ENCODE data around the gene DNAJC5. TPM values are rescaled to one million over a fixed set of nuclear protein-coding genes. Genes with fewer than 3 reads are reported as not detected.
"Not testable (repeated sequence)": the region's sequence is repeated elsewhere in the genome, so short reads cannot be mapped to it uniquely, and the experiment has no call there.

DNAJC5 gene
- total RNA-seq, 2 experiments from 2014 or later, result 19.4 to 19.5 TPM

GRCh38 chr20:63958964-63959698 is 64.2 kb downstream of the DNAJC5 start:
- intact Hi-C loops (cut with micrococcal nuclease), result loop anchor here (5.0 kb wide), 1 partner anchor 302 kb away; the partner anchor contains the start of gene RTEL1
- Mint-ChIP-seq H3K4me1 (ENCODE audit: low read depth) (peaks cover 26% of the 10 kb centered on the region), H3K36me3 (ENCODE audit: low read depth) (peaks cover 8% of the 10 kb centered on the region), H3K27me3 (ENCODE audit: low read depth) (no peaks in the 10 kb centered on the region), H3K9me3 (no peaks in the 10 kb centered on the region), H3K27ac (no peak overlapping the region), H3K4me3 (no peak overlapping the region)
- DNase-seq, result no peak
- CTCF ChIA-PET, result no interaction called here

- intact Hi-C loops (cut with micrococcal nuclease), result loop anchor here (5.0 kb wide), 1 partner anchor 302 kb away; the partner anchor contains the start of gene RTEL1
- no peak overlapping the region for H3K4me3 Mint-ChIP-seq
- H3K4me1 Mint-ChIP-seq (ENCODE audit: low read depth), result peaks cover 20% of the 10 kb centered on the region
- H3K36me3 Mint-ChIP-seq (ENCODE audit: low read depth), result peaks cover 8% of the 10 kb centered on the region
- CTCF ChIA-PET, result no interaction called here
- no peaks in the 10 kb centered on the region for H3K27me3 Mint-ChIP-seq (ENCODE audit: low read depth)
- H3K27ac Mint-ChIP-seq, result no peak overlapping the region
- DNase-seq, result no peak
- H3K9me3 Mint-ChIP-seq, result no peaks in the 10 kb centered on the region
These were observed 64.8 kb downstream of the DNAJC5 start for GRCh38 chr20:63959699-63960075.

DNA sequence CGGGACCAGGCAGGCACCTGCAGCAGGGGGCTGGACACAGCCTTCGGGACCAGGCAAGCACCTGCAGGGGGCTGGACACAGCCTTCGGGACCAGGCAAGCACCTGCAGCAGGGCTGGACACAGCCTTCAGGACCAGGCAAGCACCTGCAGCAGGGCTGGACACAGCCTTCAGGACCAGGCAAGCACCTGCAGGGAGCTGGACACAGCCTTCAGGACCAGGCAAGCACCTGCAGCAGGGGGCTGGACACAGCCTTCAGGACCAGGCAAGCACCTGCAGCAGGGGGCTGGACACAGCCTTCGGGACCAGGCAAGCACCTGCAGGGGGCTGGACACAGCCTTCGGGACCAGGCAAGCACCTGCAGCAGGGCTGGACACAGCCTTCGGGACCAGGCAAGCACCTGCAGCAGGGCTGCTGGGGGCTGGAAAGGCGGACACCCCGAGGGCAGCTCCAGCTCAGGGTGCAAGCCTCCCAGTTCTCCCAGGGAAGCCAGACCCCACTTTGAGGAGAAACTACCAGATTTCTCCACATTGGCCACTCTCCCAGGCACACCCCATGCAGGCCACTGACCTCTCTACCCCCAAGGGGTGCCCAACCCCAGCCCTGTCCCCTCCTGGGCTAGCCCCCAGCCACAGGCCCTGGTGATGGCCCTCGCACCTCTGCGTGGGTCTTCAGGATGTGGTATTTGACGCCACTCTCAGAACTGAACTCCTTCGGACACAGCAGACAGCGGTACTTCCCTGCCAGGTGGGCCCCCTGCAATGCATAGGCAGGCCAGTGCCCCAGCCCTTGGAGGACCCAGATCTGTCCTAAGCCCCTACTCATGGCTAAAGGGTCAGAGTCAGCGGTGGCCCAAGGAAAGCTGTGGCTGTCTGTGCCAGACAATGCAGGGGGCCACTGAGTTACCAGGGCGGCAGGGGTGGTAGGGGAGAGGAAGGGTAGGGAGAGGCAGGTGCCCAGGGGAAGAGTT is 66.0 kb downstream of the DNAJC5 start:
- H3K36me3 Mint-ChIP-seq (ENCODE audit: low read depth); intact Hi-C loops (cut with micrococcal nuclease); H3K9me3 Mint-ChIP-seq; H3K27ac Mint-ChIP-seq; H3K27me3 Mint-ChIP-seq (ENCODE audit: low read depth); DNase-seq; H3K4me3 Mint-ChIP-seq: not testable (repeated sequence)
- peaks cover 15% of the 10 kb centered on the region for H3K4me1 Mint-ChIP-seq (ENCODE audit: low read depth)
- CTCF ChIA-PET, result interaction anchor here (1.3 kb wide), 1 partner anchor 13 kb away, joined by 4 read pairs; no protein-coding TSS in a partner anchor

GRCh38 chr20:63961664-63962425 is 66.9 kb downstream of the DNAJC5 start:
- CTCF ChIA-PET, result interaction anchor here (0.5 to 1.3 kb wide), 2 partner anchors 12 to 51 kb away, joined by 4 to 5 read pairs; no protein-coding TSS in a partner anchor
- Mint-ChIP-seq H3K9me3 (no peaks in the 10 kb centered on the region), H3K4me3 (no peak overlapping the region), H3K36me3 (ENCODE audit: low read depth) (peaks cover 8% of the 10 kb centered on the region), H3K4me1 (ENCODE audit: low read depth) (peaks cover 13% of the 10 kb centered on the region), H3K27me3 (ENCODE audit: low read depth) (no peaks in the 10 kb centered on the region), H3K27ac (no peak overlapping the region)
- intact Hi-C loops (cut with micrococcal nuclease), result no loop called here
- no peak for DNase-seq

GRCh38 chr20:63962426-63963347 is 67.8 kb downstream of the DNAJC5 start:
- Mint-ChIP-seq H3K4me3 (no peak overlapping the region), H3K36me3 (ENCODE audit: low read depth) (peaks cover 8% of the 10 kb centered on the region), H3K27ac (no peak overlapping the region), H3K9me3 (no peaks in the 10 kb centered on the region), H3K4me1 (ENCODE audit: low read depth) (peaks cover 6% of the 10 kb centered on the region), H3K27me3 (ENCODE audit: low read depth) (no peaks in the 10 kb centered on the region)
- CTCF ChIA-PET, result interaction anchor here (1.3 kb wide), 1 partner anchor 11 kb away, joined by 4 read pairs; no protein-coding TSS in a partner anchor
- DNase-seq, result no peak
- intact Hi-C loops (cut with micrococcal nuclease), result no loop called here

- DNase-seq, result no peak
- Mint-ChIP-seq H3K4me1 (ENCODE audit: low read depth) (peaks cover 1% of the 10 kb centered on the region), H3K27me3 (ENCODE audit: low read depth) (no peaks in the 10 kb centered on the region), H3K4me3 (no peak overlapping the region), H3K27ac (no peak overlapping the region), H3K9me3 (no peaks in the 10 kb centered on the region), H3K36me3 (ENCODE audit: low read depth) (peaks cover 8% of the 10 kb centered on the region)
- intact Hi-C loops (cut with micrococcal nuclease), result no loop called here
- CTCF ChIA-PET, result no interaction called here
These were observed 68.4 kb downstream of the DNAJC5 start for GRCh38 chr20:63963348-63963741.

DNA sequence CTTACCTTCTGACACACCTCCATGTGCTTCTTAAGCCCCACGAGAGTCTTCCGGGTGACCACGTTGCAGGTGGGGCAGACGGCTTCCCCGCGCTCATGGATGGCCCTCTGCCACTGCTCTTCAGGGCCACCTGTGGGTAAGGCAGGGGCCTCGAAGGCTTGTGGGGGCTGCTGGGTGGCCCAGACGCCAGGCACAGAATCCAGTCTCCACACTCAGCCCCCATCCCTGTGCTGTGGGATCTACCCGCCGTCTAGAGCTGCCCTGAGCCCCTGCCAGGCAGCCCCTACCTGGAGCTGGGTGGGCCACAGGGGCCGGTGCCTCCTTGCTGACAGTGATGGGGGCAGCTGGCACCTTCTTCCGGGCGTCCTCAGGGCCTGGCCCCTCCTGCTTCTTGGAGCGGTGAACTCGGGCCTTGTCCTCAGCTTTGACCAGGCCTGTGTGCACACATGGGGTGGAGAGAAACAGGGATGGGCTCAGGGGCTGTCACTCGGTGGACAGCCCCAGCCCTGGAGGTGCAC is 68.9 kb downstream of the DNAJC5 start:
- Mint-ChIP-seq H3K4me1 (ENCODE audit: low read depth) (peaks cover 6% of the 10 kb centered on the region), H3K27me3 (ENCODE audit: low read depth) (no peaks in the 10 kb centered on the region), H3K4me3 (no peak overlapping the region), H3K27ac (no peak overlapping the region), H3K36me3 (ENCODE audit: low read depth) (peaks cover 10% of the 10 kb centered on the region), H3K9me3 (no peaks in the 10 kb centered on the region)
- CTCF ChIA-PET, result no interaction called here
- peak; percentile 3 for DNase-seq
- intact Hi-C loops (cut with micrococcal nuclease), result no loop called here

- Mint-ChIP-seq H3K27me3 (ENCODE audit: low read depth) (no peaks in the 10 kb centered on the region), H3K4me1 (ENCODE audit: low read depth) (peaks cover 8% of the 10 kb centered on the region), H3K36me3 (ENCODE audit: low read depth) (peaks cover 10% of the 10 kb centered on the region), H3K4me3 (no peak overlapping the region), H3K9me3 (no peaks in the 10 kb centered on the region), H3K27ac (no peak overlapping the region)
- CTCF ChIA-PET, result no interaction called here
- intact Hi-C loops (cut with micrococcal nuclease), result no loop called here
- no peak for DNase-seq
These were observed 69.5 kb downstream of the DNAJC5 start for GRCh38 chr20:63964412-63964811.

DNA sequence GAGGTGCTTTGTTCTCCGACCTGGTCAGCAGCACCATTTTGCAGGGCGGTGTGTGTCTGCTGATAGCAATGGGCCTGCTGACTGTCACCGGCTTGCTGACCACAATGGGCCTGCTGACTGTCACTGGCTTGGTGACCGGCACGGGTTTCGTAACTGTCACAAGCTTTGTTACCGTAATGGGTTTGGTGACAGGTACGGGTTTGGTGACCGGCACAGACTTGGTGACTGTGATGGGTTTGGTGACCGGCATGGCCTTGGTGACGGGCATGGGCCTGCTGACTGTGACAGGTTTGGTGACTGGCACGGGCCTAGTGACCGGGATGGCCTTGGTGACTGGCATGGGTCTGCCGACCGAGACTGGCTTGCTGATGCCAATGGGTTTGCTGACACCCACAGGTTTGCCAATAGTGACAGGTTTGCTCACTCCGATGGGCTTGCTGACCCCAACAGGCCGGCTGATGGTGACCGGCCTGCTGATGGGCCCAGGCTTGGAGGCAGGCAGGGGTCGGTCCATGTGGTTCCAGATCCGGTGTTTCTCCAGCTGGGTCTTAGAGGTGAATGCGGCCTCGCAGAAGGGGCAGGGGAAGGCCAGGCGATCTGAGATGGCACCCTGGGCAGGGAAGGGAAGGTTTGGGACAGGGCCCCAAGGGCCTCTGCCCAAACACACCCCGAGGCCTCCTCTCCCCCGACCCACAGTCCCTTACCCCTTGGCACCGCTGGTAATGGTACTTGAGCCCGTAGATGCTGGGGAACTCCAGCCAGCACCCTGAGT is 71.4 kb downstream of the DNAJC5 start:
- intact Hi-C loops (cut with micrococcal nuclease), result no loop called here
- Mint-ChIP-seq H3K4me1 (ENCODE audit: low read depth) (peaks cover 10% of the 10 kb centered on the region), H3K36me3 (ENCODE audit: low read depth) (peaks cover 4% of the 10 kb centered on the region), H3K27me3 (ENCODE audit: low read depth) (no peaks in the 10 kb centered on the region), H3K27ac (no peak overlapping the region), H3K4me3 (no peak overlapping the region), H3K9me3 (no peaks in the 10 kb centered on the region)
- DNase-seq, result peak; percentile 6
- CTCF ChIA-PET, result no interaction called here

- DNase-seq, result peak; percentile 3
These were observed 72.0 kb downstream of the DNAJC5 start for GRCh38 chr20:63966944-63967322.

More at GRCh38 chr20:63966944-63967322, 72.0 kb downstream of the DNAJC5 start:
- peaks cover 4% of the 10 kb centered on the region for H3K36me3 Mint-ChIP-seq (ENCODE audit: low read depth)
- no peak overlapping the region for H3K27ac Mint-ChIP-seq
- CTCF ChIA-PET, result interaction anchor here (1.5 kb wide), 1 partner anchor 14 kb away, joined by 5 read pairs; the partner anchor contains the start of gene PRPF6
- H3K4me1 Mint-ChIP-seq (ENCODE audit: low read depth), result peaks cover 12% of the 10 kb centered on the region
- H3K4me3 Mint-ChIP-seq, result no peak overlapping the region
- intact Hi-C loops (cut with micrococcal nuclease), result no loop called here
- no peaks in the 10 kb centered on the region for H3K27me3 Mint-ChIP-seq (ENCODE audit: low read depth)
- no peaks in the 10 kb centered on the region for H3K9me3 Mint-ChIP-seq
